ENCODE measurements around the gene GRIN3A. TPM values are rescaled to one million over a fixed set of nuclear protein-coding genes. Genes with fewer than 3 reads are reported as not detected.

The GRIN3A gene
- total and polyA plus RNA-seq, 2 of the 4 experiments (the other 2 are of a cell fraction), result not detected

DNA sequence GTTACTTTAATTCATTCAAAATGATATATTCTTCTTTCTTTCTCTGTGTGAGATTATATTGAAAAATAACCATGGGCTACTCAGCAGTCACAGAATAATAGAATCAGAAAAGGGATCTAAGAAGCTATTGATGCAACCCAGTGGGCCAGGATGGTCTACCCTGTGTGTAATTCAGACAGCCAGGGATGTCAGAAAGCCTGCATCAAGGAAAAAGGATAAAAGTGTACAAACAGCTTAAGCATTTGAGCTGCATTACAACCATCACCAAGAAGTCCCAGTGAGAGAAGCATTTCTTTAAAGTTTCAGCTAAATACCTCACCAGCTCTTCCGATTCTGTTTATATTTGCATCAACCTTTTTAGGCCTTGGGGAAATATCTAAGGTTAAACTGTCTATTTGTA is 105.8 kb downstream of the GRIN3A start:
- Histone ChIP-seq H3K14ac (replicated peaks; ENCODE audit: low read depth, low read length) (no peak overlapping the region), H4K5ac (ENCODE audit: low read depth, low read length) (no peak overlapping the region), H2AK5ac (ENCODE audit: low read depth, low read length) (no peak overlapping the region), H2BK20ac (ENCODE audit: low read depth, low read length) (no peak overlapping the region), H2BK120ac (ENCODE audit: low read depth, low read length) (no peak overlapping the region), H3K4me2 (ENCODE audit: low read depth, low read length) (no peak overlapping the region), H2BK5ac (ENCODE audit: low read depth, low read length, poor library complexity, severe bottlenecking) (no peak overlapping the region), H3K18ac (ENCODE audit: low read depth, low read length) (no peak overlapping the region), H4K8ac (ENCODE audit: low read depth in 2 of 2, low read length in 2 of 2) (no peak overlapping the region), H3K9me1 (ENCODE audit: insufficient read depth, low read length) (no peaks in the 10 kb centered on the region), H3K9ac (ENCODE audit: low read depth, low read length) (no peak overlapping the region), H2AFZ (replicated peaks; ENCODE audit: low read length, poor library complexity) (no peak overlapping the region), H3K36me3 (ENCODE audit: control insufficient read depth, insufficient read depth, low read length) (no peaks in the 10 kb centered on the region), H3K4me3 (ENCODE audit: insufficient read depth, low read depth, low read length) (no peak overlapping the region), H3K27me3 (ENCODE audit: control insufficient read depth, insufficient read depth, low read length) (no peaks in the 10 kb centered on the region), H4K20me1 (ENCODE audit: insufficient read depth, low read length) (no peaks in the 10 kb centered on the region), H3K56ac (ENCODE audit: extremely low read depth, insufficient read depth, low read length) (no peak overlapping the region), H3K4ac (ENCODE audit: low read depth, low read length) (no peak overlapping the region), H4K91ac (ENCODE audit: insufficient read depth, low read depth, low read length) (no peak overlapping the region), H3K9me3 (ENCODE audit: control insufficient read depth, insufficient read depth, low read length) (no peaks in the 10 kb centered on the region), H3K79me1 (ENCODE audit: low read depth in 1 of 2, low read length in 2 of 2) (no peaks in the 10 kb centered on the region), H2AK9ac (replicated peaks; ENCODE audit: low read depth, low read length, poor library complexity) (no peak overlapping the region), H3K27ac (ENCODE audit: insufficient read depth, low read length) (no peak overlapping the region), H3K4me1 (ENCODE audit: control insufficient read depth, insufficient read depth, low read length) (no peaks in the 10 kb centered on the region), H2BK15ac (ENCODE audit: low read depth, low read length) (no peak overlapping the region), H3K23ac (ENCODE audit: low read depth, low read length) (no peak overlapping the region)
- in situ Hi-C loops (cut with MboI; ENCODE audit: low sequenced_read_pairs) (no loop called here), intact Hi-C loops (cut with micrococcal nuclease) (no loop called here), dilution Hi-C loops (cut with HindIII; ENCODE audit: low sequenced_read_pairs, unreplicated experiment) (no loop called here)
- ChIA-PET POLR2A (ENCODE audit: unreplicated experiment) (no interaction called here), CTCF (no interaction called here)
- TF ChIP-seq MAFK (IDR thresholded peaks at IDR 0.05; ENCODE audit: low read depth, low read length), result no peak
- no peak for TF ChIP-seq RCOR1 (IDR thresholded peaks at IDR 0.05; ENCODE audit: insufficient replicate concordance, low read length)
- TF ChIP-seq, protein P1, sequence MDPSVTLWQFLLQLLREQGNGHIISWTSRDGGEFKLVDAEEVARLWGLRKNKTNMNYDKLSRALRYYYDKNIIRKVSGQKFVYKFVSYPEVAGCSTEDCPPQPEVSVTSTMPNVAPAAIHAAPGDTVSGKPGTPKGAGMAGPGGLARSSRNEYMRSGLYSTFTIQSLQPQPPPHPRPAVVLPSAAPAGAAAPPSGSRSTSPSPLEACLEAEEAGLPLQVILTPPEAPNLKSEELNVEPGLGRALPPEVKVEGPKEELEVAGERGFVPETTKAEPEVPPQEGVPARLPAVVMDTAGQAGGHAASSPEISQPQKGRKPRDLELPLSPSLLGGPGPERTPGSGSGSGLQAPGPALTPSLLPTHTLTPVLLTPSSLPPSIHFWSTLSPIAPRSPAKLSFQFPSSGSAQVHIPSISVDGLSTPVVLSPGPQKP (IDR thresholded peaks at IDR 0.05; ENCODE audit: borderline replicate concordance, low read depth, low read length), result no peak
- no peak for TF ChIP-seq NFE2L2 (IDR thresholded peaks at IDR 0.05; ENCODE audit: low read depth, low read length)
- TF ChIP-seq, protein P2, sequence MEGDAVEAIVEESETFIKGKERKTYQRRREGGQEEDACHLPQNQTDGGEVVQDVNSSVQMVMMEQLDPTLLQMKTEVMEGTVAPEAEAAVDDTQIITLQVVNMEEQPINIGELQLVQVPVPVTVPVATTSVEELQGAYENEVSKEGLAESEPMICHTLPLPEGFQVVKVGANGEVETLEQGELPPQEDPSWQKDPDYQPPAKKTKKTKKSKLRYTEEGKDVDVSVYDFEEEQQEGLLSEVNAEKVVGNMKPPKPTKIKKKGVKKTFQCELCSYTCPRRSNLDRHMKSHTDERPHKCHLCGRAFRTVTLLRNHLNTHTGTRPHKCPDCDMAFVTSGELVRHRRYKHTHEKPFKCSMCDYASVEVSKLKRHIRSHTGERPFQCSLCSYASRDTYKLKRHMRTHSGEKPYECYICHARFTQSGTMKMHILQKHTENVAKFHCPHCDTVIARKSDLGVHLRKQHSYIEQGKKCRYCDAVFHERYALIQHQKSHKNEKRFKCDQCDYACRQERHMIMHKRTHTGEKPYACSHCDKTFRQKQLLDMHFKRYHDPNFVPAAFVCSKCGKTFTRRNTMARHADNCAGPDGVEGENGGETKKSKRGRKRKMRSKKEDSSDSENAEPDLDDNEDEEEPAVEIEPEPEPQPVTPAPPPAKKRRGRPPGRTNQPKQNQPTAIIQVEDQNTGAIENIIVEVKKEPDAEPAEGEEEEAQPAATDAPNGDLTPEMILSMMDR (conservative IDR thresholded peaks at IDR 0.05; ENCODE audit: low read depth, low read length), result no peak
- TF ChIP-seq RAD21 (IDR thresholded peaks at IDR 0.05; ENCODE audit: low read length), result no peak
- no peak for TF ChIP-seq FOS (IDR thresholded peaks at IDR 0.05; ENCODE audit: low read depth, low read length)
- no peak for TF ChIP-seq CEBPB (IDR thresholded peaks at IDR 0.05; ENCODE audit: low read depth, low read length)
- TF ChIP-seq MAZ (IDR thresholded peaks at IDR 0.05; ENCODE audit: borderline replicate concordance, low read depth, low read length), result no peak
- no peak for TF ChIP-seq POLR2A (IDR thresholded peaks at IDR 0.05; ENCODE audit: low read depth, low read length)
- TF ChIP-seq MXI1 (IDR thresholded peaks at IDR 0.05; ENCODE audit: borderline replicate concordance, low read depth, low read length), result no peak
- TF ChIP-seq, protein P3, sequence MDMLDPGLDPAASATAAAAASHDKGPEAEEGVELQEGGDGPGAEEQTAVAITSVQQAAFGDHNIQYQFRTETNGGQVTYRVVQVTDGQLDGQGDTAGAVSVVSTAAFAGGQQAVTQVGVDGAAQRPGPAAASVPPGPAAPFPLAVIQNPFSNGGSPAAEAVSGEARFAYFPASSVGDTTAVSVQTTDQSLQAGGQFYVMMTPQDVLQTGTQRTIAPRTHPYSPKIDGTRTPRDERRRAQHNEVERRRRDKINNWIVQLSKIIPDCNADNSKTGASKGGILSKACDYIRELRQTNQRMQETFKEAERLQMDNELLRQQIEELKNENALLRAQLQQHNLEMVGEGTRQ (IDR thresholded peaks at IDR 0.05; ENCODE audit: low read depth, low read length), result no peak
- TF ChIP-seq BHLHE40 (IDR thresholded peaks at IDR 0.05; ENCODE audit: low read depth, low read length), result no peak
- TF ChIP-seq SMC3 (IDR thresholded peaks at IDR 0.05; ENCODE audit: low read depth, low read length), result no peak
- no peak for TF ChIP-seq CHD1 (IDR thresholded peaks at IDR 0.05; ENCODE audit: low read depth, low read length)
- no peak for TF ChIP-seq RFX5 (IDR thresholded peaks at IDR 0.05; ENCODE audit: low read depth, low read length)
- WGBS, 2 experiments (ENCODE audit: extremely low coverage in 2 of 2, insufficient read length in 1 of 2), result no CpG with 5 or more reads among the region's 1 CpG
- no TSS peak for BruUV-seq (replicated peaks)
- no peak for DNase-seq
- no peak for ATAC-seq (ENCODE audit: low read depth)
